Measurements from ENCODE around the gene NEK11. TPM values are rescaled to one million over a fixed set of nuclear protein-coding genes. Genes with fewer than 3 reads are reported as not detected.
"Not testable (repeated sequence)": the region's sequence is repeated elsewhere in the genome, so short reads cannot be mapped to it uniquely, and the experiment has no call there.

The NEK11 gene
- total RNA-seq, 2 donors from 2014 or later, result 7.4 to 14.0 TPM

DNA sequence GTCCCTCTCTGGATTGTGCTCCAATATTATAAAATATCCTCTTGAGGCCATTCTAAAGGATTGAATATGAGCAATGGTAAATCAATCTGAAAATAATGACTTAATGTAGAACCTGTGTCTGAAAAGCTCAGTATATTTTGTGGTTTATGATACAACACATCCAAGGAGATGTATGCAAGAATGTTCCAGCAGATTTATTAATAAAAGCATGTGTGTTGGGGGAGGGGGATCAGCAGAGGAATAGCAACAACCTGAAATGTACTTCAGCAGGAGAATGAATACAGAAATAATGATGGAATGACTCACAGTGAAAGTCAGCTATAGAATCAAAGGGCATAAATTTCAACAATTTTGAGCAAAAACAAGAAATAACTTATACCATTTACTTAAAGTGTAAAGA, 298.2 kb downstream of the NEK11 start:
- Histone ChIP-seq H3K9me3 (no peaks in the 10 kb centered on the region), H3K4me3 (no peak overlapping the region), H3K36me3 (no peaks in the 10 kb centered on the region), H3K4me1 (replicated peaks) (no peaks in the 10 kb centered on the region), H3K27ac (no peak overlapping the region), H3K27me3 (replicated peaks; ENCODE audit: insufficient read depth) (no peaks in the 10 kb centered on the region)
- TF ChIP-seq POLR2AphosphoS5 (IDR thresholded peaks at IDR 0.05), result no peak
- no peak for TF ChIP-seq POLR2A (IDR thresholded peaks at IDR 0.05)
- TF ChIP-seq, protein P1, sequence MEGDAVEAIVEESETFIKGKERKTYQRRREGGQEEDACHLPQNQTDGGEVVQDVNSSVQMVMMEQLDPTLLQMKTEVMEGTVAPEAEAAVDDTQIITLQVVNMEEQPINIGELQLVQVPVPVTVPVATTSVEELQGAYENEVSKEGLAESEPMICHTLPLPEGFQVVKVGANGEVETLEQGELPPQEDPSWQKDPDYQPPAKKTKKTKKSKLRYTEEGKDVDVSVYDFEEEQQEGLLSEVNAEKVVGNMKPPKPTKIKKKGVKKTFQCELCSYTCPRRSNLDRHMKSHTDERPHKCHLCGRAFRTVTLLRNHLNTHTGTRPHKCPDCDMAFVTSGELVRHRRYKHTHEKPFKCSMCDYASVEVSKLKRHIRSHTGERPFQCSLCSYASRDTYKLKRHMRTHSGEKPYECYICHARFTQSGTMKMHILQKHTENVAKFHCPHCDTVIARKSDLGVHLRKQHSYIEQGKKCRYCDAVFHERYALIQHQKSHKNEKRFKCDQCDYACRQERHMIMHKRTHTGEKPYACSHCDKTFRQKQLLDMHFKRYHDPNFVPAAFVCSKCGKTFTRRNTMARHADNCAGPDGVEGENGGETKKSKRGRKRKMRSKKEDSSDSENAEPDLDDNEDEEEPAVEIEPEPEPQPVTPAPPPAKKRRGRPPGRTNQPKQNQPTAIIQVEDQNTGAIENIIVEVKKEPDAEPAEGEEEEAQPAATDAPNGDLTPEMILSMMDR (IDR thresholded peaks at IDR 0.05), result no peak
- DNase-seq (ENCODE audit: low spot score), result no peak
- intact Hi-C loops (cut with DNase I), result no loop called here

DNA sequence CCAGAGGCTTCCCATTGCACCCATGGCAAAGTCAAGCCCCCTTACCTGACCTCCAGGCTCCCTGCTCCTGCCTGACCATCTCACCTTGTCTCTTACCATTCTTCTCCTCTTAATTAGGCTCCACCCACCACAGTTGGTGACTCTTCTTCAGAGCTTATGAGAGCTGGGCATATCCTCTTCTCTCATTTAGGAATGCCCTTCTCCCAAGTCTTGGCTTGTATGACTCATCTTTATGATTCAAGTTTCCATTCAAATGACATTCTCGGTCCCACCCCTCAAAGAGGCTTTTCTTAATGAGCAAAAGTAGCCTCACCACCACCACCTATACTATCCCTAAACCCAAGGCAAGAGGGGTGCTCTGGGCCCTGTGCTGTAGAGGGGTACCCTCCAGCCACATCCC, 299.6 kb downstream of the NEK11 start:
- Histone ChIP-seq H3K27ac (no peak overlapping the region), H3K4me1 (replicated peaks) (no peaks in the 10 kb centered on the region), H3K4me3 (no peak overlapping the region), H3K9me3 (no peaks in the 10 kb centered on the region), H3K36me3 (no peaks in the 10 kb centered on the region), H3K27me3 (replicated peaks; ENCODE audit: insufficient read depth) (no peaks in the 10 kb centered on the region)
- 87% methylated on average over 1 of the region's 1 CpG for WGBS
- intact Hi-C loops (cut with DNase I), result no loop called here
- no peak for DNase-seq (ENCODE audit: low spot score)
- no peak for TF ChIP-seq POLR2A (IDR thresholded peaks at IDR 0.05)
- TF ChIP-seq POLR2AphosphoS5 (IDR thresholded peaks at IDR 0.05), result no peak
- TF ChIP-seq, protein P1 (IDR thresholded peaks at IDR 0.05), result no peak

DNA sequence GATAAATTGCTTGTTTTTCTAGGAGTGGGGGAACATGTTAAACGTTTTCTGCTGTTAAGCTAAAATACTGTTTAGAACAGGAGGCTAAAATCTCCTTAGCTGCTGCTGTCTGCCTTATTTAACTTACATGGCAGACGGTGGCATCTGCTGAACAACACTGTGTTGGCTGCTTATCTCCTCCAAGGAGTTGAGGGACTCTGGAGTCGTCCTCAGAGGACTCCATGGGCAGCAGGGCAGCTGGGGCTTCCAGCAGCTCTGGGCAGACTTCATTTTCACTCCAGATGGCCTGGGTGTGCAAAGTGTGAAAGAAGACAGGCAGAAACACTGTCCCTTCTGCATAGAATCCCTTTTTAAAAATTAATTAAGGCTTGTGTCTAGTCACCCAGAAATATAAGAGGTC, 302.0 kb downstream of the NEK11 start:
- Histone ChIP-seq H3K36me3 (no peaks in the 10 kb centered on the region), H3K4me1 (replicated peaks) (no peaks in the 10 kb centered on the region), H3K27ac (no peak overlapping the region), H3K27me3 (replicated peaks; ENCODE audit: insufficient read depth) (no peaks in the 10 kb centered on the region), H3K4me3 (no peak overlapping the region), H3K9me3 (no peaks in the 10 kb centered on the region)
- TF ChIP-seq, protein P1 (IDR thresholded peaks at IDR 0.05), result no peak
- TF ChIP-seq POLR2AphosphoS5 (IDR thresholded peaks at IDR 0.05), result no peak
- TF ChIP-seq POLR2A (IDR thresholded peaks at IDR 0.05), result no peak
- no peak for DNase-seq (ENCODE audit: low spot score)
- 52% methylated on average over 3 of the region's 3 CpGs for WGBS
- intact Hi-C loops (cut with DNase I), result no loop called here

DNA sequence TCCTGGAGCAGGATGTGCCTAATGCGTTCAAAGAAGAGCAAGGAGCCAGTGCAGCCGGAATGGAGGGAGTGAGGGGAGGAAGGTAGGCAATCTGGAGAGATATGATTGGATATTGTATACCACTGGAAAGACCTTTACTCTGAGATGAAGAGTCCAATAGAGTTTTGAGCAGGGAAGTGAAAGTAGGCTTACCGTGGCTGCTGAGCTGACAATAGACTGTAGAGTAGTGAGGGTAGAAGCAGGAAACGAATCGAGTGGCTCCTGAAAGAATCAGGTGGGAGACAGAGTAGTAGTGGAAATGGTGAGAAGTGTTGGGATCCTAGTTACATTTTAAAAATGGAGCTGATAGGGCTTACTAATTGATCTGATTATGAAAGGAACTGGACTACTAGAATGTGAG, 303.1 kb downstream of the NEK11 start:
- intact Hi-C loops (cut with DNase I), result no loop called here
- no peaks in the 10 kb centered on the region for H3K36me3 ChIP-seq
- WGBS, result 87% methylated on average over 5 of the region's 5 CpGs
- no peak for DNase-seq (ENCODE audit: low spot score)
- no peaks in the 10 kb centered on the region for H3K4me1 ChIP-seq (replicated peaks)
- H3K9me3 ChIP-seq, result no peaks in the 10 kb centered on the region
- H3K4me3 ChIP-seq, result no peak overlapping the region
- TF ChIP-seq POLR2A (IDR thresholded peaks at IDR 0.05) (no peak), POLR2AphosphoS5 (IDR thresholded peaks at IDR 0.05) (no peak)
- TF ChIP-seq, protein P1 (IDR thresholded peaks at IDR 0.05), result no peak
- H3K27me3 ChIP-seq (replicated peaks; ENCODE audit: insufficient read depth), result no peaks in the 10 kb centered on the region
- H3K27ac ChIP-seq, result no peak overlapping the region

DNA sequence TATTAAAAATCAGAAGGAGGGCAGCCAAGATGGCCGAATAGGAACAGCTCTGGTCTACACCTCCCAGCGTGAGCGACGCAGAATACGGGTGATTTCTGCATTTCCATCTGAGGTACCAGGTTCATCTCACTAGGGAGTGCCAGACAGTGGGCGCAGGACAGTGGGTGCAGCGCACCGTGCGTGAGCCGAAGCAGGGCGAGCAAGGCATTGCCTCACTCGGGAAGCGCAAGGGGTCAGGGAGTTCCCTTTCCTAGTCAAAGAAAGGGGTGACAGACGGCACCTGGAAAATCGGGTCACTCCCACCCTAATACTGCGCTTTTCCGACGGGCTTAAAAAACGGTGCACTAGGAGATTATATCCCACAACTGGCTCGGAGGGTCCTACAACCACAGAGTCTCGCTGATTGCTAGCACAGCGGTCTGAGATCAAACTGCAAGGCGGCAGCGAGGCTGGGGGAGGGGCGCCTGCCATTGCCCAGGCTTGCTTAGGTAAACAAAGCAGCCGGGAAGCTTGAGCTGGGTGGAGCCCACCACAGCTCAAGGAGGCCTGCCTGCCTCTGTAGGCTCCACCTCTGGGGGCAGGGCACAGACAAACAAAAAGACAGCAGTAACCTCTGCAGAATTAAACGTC, 304.9 kb downstream of the NEK11 start:
- H3K36me3 ChIP-seq; H3K27ac ChIP-seq; H3K4me3 ChIP-seq; H3K9me3 ChIP-seq; H3K27me3 ChIP-seq (replicated peaks; ENCODE audit: insufficient read depth); DNase-seq (ENCODE audit: low spot score); H3K4me1 ChIP-seq (replicated peaks); intact Hi-C loops (cut with DNase I): not testable (repeated sequence)
- WGBS, result 78% methylated on average over 27 of the region's 27 CpGs

Data from prostate gland (tissue), 2 donors.